A673 (cell line): ENCODE data around the gene TXNRD1. TPM values are rescaled to one million over a fixed set of nuclear protein-coding genes. Genes with fewer than 3 reads are reported as not detected.

Experiments
- BruUV-seq: library from RNA; stranded (reverse); fragments of 400-500 nt; replicated peaks from 2 replicates; lab custom pipeline; 2021; lab: Mats Ljungman, UMichigan
- CTCF ChIA-PET: fragments of 300-600 bp; sonication (Branson Sonifier 250); formaldehyde crosslinking; loops from one replicate; lab custom pipeline; 2022; ENCODE audit warnings: antibody characterized with exemption; lab: Charles Lee
- POLR2A ChIA-PET: fragments of 300-600 bp; sonication (Branson Sonifier 250); formaldehyde crosslinking; loops from one replicate; lab custom pipeline; 2022; ENCODE audit warnings: antibody characterized with exemption; ENCODE audit not compliant: low non-redundant PET; lab: Charles Lee
- DNase-seq: peaks from one replicate; pipeline ENCODE4 v3.0.0-alpha.2; 2015; ENCODE audit warnings: low spot score
- H3K27ac ChIP-seq: fragments of 200-600 bp; sonication (generic); 2 replicates; pipeline ENCODE4 v1.5.1; 2016; ENCODE audit warnings: mixed run types, low read depth, mild to moderate bottlenecking, mixed read lengths, antibody characterized with exemption, low read length; ENCODE audit not compliant: poor library complexity, severe bottlenecking
- H3K27me3 ChIP-seq: fragments of 200-600 bp; sonication (generic); replicated peaks from 2 replicates; pipeline ENCODE4 v1.6.1; 2017; ENCODE audit warnings: mixed run types, low read depth, mild to moderate bottlenecking, mixed read lengths, antibody characterized with exemption, low read length; ENCODE audit not compliant: insufficient read depth, poor library complexity
- H3K36me3 ChIP-seq: fragments of 200-600 bp; sonication (generic); 2 replicates; pipeline ENCODE4 v1.6.1; 2016; ENCODE audit warnings: mixed run types, mild to moderate bottlenecking, mixed read lengths, antibody characterized with exemption, low read length; ENCODE audit not compliant: insufficient read depth, poor library complexity, severe bottlenecking
- H3K4me1 ChIP-seq: fragments of 200-600 bp; sonication (generic); 2 replicates; pipeline ENCODE4 v1.6.1; 2017; ENCODE audit warnings: mixed run types, mild to moderate bottlenecking, mixed read lengths, antibody characterized with exemption, low read length; ENCODE audit not compliant: insufficient read depth, poor library complexity, severe bottlenecking
- H3K4me3 ChIP-seq: fragments of 200-600 bp; sonication (generic); 2 replicates; pipeline ENCODE4 v1.5.1; 2016; ENCODE audit warnings: low read depth, mixed run types, mild to moderate bottlenecking, mixed read lengths, low read length; ENCODE audit not compliant: poor library complexity, severe bottlenecking
- H3K9me3 ChIP-seq: fragments of 200-600 bp; sonication (generic); 2 replicates; pipeline ENCODE4 v1.6.1; 2016; ENCODE audit warnings: mixed run types, low read depth, mild to moderate bottlenecking, mixed read lengths, antibody characterized with exemption, low read length; ENCODE audit not compliant: poor library complexity, severe bottlenecking
- CTCF ChIP-seq: fragments of 300-800, 200-600 bp; sonication (generic); conservative IDR thresholded peaks from 2 replicates; pipeline ENCODE4 v1.5.1; 2017; ENCODE audit warnings: low read depth, mild to moderate bottlenecking, antibody characterized with exemption, low read length, moderate library complexity, mixed read lengths
- EZH2 ChIP-seq: fragments of 200-600 bp; sonication (generic); IDR thresholded peaks from 2 replicates; pipeline ENCODE4 v1.6.1; 2017; ENCODE audit warnings: borderline replicate concordance, low read depth, mild to moderate bottlenecking, mixed read lengths, antibody characterized with exemption, low read length; ENCODE audit not compliant: poor library complexity, severe bottlenecking
- intact Hi-C: fragments of 100-400 bp; cut with micrococcal nuclease; formaldehyde crosslinking; loops from one replicate; pipeline ENCODE4 v1.10.0; 2022; ENCODE audit not compliant: unreplicated experiment
- total RNA-seq: library from RNA; stranded (reverse); gene quantifications from 2 replicates; pipeline ENCODE4 v1.2.3, GENCODE V29; 2021

TXNRD1 gene
- total RNA-seq, 1 experiment from 2014 or later, result 226 TPM

- no TSS peak for BruUV-seq
Observed at GRCh38 chr12:104273503-104273902, 57.9 kb downstream of the TXNRD1 start.

GRCh38 chr12:104274811-104275210 is 59.2 kb downstream of the TXNRD1 start:
- CTCF ChIA-PET, result no interaction called here
- TF ChIP-seq CTCF (no peak), EZH2 (no peak)
- DNase-seq, result no peak
- H3K9me3 ChIP-seq, result no peaks in the 10 kb centered on the region
- H3K36me3 ChIP-seq, result no peaks in the 10 kb centered on the region
- H3K27ac ChIP-seq, result no peak overlapping the region
- no peaks in the 10 kb centered on the region for H3K4me1 ChIP-seq
- H3K27me3 ChIP-seq, result no peaks in the 10 kb centered on the region
- intact Hi-C loops, result no loop called here
- BruUV-seq, result no TSS peak
- POLR2A ChIA-PET, result no interaction called here
- H3K4me3 ChIP-seq, result no peak overlapping the region

More at GRCh38 chr12:104273503-104273902, 57.9 kb downstream of the TXNRD1 start:
- no peaks in the 10 kb centered on the region for H3K27me3 ChIP-seq
- no peak for TF ChIP-seq EZH2
- TF ChIP-seq CTCF, result no peak
- DNase-seq, result no peak
- no peaks in the 10 kb centered on the region for H3K36me3 ChIP-seq
- H3K4me1 ChIP-seq, result no peaks in the 10 kb centered on the region
- no peaks in the 10 kb centered on the region for H3K9me3 ChIP-seq
- CTCF ChIA-PET, result no interaction called here
- POLR2A ChIA-PET, result interaction anchor here (0.6 kb wide), 1 partner anchor 275 kb away, joined by 3 read pairs; no protein-coding TSS in a partner anchor
- no peak overlapping the region for H3K4me3 ChIP-seq
- no peak overlapping the region for H3K27ac ChIP-seq
- intact Hi-C loops, result no loop called here

GRCh38 chr12:104275689-104276088 is 60.1 kb downstream of the TXNRD1 start:
- H3K9me3 ChIP-seq, result no peaks in the 10 kb centered on the region
- H3K27ac ChIP-seq, result no peak overlapping the region
- BruUV-seq, result no TSS peak
- DNase-seq, result no peak
- intact Hi-C loops, result no loop called here
- ChIA-PET POLR2A (interaction anchor here (0.6 kb wide), 1 partner anchor 57 kb away, joined by 3 read pairs; no protein-coding TSS in a partner anchor), CTCF (no interaction called here)
- H3K36me3 ChIP-seq, result no peaks in the 10 kb centered on the region
- H3K4me1 ChIP-seq, result no peaks in the 10 kb centered on the region
- H3K4me3 ChIP-seq, result no peak overlapping the region
- TF ChIP-seq EZH2 (no peak), CTCF (no peak)
- no peaks in the 10 kb centered on the region for H3K27me3 ChIP-seq
